Measurements from ENCODE around the gene RPL7L1.
A peak's percentile ranks its signal among the peaks of the same experiment; 100 is the strongest.
"Not testable (repeated sequence)": the region's sequence is repeated elsewhere in the genome, so short reads cannot be mapped to it uniquely, and the experiment has no call there.

Gene RPL7L1
- long read RNA-seq, donor 1, full-length matches to known transcripts: 23 of 29 reads
- long read RNA-seq, donor 1, partial matches to known transcripts: 6 of 29 reads
- long read RNA-seq, donor 1, other reads (novel, unspliced or antisense): 0 of 29 reads
- long read RNA-seq, donor 2, full-length matches to known transcripts: 7 of 7 reads
- long read RNA-seq, donor 2, partial matches to known transcripts: 0 of 7 reads
- long read RNA-seq, donor 2, other reads (novel, unspliced or antisense): 0 of 7 reads
- long read RNA-seq, donor 3, full-length matches to known transcripts: 12 of 12 reads
- long read RNA-seq, donor 3, partial matches to known transcripts: 0 of 12 reads
- long read RNA-seq, donor 3, other reads (novel, unspliced or antisense): 0 of 12 reads
- long read RNA-seq, donor 4, full-length matches to known transcripts: 18 of 24 reads
- long read RNA-seq, donor 4, partial matches to known transcripts: 6 of 24 reads
- long read RNA-seq, donor 4, other reads (novel, unspliced or antisense): 0 of 24 reads
- long read RNA-seq, donor 5, full-length matches to known transcripts: 20 of 26 reads
- long read RNA-seq, donor 5, partial matches to known transcripts: 6 of 26 reads
- long read RNA-seq, donor 5, other reads (novel, unspliced or antisense): 0 of 26 reads
- long read RNA-seq, donor 6, full-length matches to known transcripts: 12 of 12 reads
- long read RNA-seq, donor 6, partial matches to known transcripts: 0 of 12 reads
- long read RNA-seq, donor 6, other reads (novel, unspliced or antisense): 0 of 12 reads
- long read RNA-seq, donor 7, full-length matches to known transcripts: 19 of 87 reads
- long read RNA-seq, donor 7, partial matches to known transcripts: 68 of 87 reads
- long read RNA-seq, donor 7, other reads (novel, unspliced or antisense): 0 of 87 reads
- long read RNA-seq, donor 8, full-length matches to known transcripts: 15 of 15 reads
- long read RNA-seq, donor 8, partial matches to known transcripts: 0 of 15 reads
- long read RNA-seq, donor 8, other reads (novel, unspliced or antisense): 0 of 15 reads

DNA sequence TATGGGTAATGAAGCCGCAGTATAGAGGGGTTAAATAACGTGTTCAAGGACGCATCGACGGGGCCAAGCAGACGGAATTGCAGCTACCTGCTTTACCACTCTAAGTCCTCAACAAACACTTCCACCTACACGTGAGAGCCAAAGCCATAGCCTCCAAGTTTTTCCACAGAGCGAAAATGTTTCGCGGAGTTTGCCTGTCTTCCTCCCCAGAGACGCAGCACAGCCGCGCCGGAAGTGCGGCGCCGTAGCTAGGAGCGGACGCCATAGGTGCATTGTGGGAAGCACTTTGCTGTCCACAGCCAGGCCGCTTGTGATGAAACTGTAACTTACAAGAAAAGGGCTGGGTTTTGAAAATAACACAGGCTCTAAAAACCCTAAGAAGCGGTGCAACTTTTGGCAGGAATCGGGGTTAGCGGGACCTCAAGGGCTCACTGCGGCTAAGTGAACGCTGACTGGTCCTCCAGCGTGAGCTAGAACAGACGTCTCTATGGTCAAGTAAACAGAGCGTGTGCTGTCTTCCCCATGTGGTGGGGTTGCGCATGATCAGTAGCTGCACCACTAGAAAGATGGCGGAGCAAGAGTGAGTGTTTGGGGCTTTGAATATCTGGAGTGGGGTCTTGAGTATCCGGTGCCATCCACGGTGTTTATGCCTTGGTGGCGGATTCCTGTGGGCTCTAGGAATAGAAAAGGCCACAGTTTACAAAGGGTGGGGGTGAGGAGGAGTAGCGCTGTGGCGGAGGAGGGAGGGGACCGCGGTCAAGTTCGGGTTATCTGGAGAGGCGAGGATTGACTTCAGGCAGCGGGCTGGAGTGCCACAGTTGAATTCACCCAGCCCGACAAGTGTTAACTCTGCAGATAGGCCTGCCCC lies at the start of gene RPL7L1:
Gene RPL7L1 (plus strand): TSS at position 245 of the 868 bp plus-strand sequence. CDS start 295 bp downstream, at position 540.
- peak; percentile 98 for DNase-seq

DNA sequence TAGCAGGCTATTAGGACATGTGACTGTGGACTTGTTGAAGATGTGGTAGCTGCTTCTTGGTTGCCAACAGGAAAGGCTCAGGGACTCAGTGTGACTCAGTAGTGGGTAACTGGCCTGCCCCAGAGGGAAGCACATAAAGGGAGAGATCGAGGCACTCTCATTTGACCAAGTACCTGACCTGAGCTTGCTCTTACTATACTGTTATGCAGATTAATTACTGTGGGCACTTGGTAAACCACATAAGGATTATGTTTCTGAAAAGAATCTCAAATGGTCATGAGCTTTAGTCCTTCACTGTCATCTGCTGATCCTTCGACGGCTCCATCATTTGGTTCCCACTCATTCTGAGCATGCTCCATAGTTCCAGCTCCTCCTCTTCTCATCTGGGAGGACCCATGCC lies 48.2 kb upstream of the RPL7L1 start:
- DNase-seq: no peak

DNA sequence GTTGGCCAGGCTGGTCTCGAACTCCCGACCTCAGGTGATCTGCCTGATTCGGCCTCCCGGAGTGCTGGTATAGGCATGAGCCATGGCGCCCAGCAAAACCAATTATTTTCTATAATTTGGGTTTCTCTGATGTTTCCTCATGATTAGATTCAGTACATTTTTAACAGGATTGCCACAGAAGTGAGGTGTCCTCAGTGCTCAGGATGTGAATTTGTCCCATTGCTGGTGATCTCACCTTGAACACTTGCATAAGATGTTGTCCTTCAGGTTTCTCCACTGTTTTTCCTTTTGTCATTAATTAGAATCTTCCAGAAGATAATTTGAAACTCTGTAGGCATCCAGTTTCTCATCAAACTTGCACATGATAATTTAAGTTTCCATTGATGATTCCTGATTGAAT lies 45.4 kb upstream of the RPL7L1 start:
- no peak for DNase-seq

DNA sequence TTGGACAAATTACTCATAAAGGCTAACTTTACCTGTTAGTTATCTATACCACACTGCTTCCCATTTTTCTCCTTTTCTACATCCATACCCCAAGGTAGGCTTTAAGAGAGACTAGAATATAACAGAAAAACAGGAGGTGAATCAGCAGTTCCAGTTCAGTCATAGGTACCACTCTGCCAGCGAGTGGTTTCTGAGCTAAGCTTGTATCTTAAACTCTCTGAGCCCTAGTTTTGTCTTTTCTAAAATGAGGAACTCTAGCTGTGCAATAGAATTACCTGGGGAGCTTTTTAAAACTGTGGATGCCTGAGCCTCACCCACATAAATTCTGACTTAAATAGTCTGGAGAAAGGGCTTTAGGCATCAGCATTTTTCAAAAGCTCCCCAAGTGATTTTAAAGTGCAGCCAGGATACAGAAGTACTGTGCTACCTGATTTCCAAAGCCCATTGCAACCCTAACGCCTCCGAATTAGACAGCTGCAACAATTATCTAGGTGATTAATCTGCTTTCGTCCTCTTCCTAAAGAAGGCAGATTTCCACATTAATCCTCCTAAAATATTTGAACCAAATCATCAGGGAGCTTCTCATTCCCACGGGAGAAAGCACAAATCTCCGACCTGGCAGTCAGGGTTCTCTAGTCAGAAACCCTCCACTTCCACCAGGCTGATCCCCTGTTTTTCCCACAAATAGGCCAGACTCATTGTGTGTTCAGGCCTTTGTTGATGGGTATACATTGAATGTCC lies 37.4 kb upstream of the RPL7L1 start:
- no peak for DNase-seq

DNA sequence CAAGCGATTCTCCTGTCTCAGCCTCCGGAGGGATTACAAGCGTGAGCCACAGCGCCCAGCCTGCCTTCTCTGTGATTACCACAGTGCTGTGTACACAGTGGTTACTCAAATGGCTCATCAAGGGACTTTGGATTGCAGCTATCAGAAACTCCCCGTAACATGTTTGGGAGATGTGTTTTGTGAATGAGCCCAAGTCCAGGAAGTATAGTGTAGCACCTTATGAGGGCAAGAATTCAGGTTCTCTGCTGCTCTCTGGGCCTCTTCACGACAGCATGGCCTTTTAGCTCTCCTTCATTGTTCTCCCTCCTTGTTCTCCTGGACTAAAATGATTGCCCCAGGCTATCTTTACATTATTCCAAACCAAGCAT lies 34.1 kb upstream of the RPL7L1 start:
- no peak for DNase-seq

DNA sequence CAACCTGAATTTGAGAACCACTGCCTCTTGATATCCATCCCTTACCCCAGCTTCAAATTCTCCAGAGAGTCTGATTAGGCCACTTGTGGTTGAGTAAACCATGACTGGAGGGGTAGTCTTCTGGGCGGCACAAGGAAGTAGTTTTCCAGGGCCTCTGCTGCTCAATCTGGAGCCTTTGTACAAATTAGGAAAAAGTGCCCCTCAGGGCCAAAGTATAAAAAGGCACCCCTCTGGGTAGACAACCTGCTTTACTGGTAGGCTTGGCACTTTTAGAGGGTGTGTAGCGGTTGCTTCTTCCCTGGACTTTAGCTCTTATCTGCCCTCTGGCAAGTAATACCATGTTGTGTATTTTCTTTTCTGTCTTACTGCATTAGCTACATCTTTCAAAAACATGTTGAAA lies 32.9 kb upstream of the RPL7L1 start:
- no peak for DNase-seq

DNA sequence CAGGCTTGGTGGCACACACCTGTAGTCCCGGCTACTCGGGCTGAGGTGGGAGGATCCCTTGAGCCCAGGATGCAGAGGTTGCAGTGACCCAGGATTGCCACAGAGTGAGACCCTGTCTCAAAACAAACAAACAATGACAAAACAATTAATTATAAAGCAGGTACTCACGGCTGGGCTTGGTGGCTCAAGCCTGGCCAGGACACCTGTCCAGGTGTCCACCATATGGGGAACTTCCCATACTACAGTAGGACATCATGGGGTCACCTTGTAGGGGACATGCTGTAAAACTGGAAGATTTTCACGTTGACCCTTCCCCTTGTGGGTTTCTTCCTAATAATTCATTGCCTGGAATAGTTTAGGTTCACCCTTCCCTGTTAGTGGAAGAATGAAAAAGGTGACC lies 30.7 kb upstream of the RPL7L1 start:
- DNase-seq: no peak

DNA sequence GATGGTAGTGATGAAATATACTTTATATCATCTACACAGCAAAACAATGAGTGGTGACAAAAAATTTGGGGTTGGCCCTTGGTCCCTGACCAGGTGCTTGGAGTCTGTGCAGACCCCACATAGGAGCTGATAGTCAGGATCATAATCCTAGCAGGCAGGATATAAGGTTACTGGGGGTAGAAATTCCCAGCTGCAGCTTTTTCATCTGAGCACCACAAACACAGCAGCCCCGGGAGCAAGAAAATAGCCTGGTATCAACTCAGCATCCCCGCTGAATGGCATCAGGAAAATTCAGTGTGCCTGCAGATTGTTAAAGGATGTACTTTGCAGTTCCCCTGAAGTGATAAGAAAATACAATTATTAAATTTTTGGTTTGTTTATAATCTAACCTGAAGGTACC lies 27.8 kb upstream of the RPL7L1 start:
- no peak for DNase-seq

DNA sequence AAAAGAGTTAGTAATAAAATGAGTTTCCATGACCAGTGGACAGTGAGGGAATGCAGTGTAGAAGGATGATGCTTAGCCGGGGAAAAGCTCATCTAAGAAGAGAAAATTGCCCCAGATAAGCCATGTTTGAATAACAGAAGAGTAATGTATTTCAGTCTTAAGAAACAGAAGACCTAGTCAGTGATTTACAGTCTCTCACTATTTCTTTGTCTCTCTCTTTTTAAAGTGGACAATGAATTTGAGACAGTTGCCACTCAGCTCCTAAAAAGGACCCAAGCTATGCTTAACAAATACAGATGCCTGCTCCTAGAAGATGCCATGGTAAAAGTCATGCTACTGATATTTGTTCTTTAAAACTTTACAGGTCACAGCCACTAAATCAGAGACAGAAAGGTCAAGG lies 19.4 kb upstream of the RPL7L1 start:
- no peak for DNase-seq

DNA sequence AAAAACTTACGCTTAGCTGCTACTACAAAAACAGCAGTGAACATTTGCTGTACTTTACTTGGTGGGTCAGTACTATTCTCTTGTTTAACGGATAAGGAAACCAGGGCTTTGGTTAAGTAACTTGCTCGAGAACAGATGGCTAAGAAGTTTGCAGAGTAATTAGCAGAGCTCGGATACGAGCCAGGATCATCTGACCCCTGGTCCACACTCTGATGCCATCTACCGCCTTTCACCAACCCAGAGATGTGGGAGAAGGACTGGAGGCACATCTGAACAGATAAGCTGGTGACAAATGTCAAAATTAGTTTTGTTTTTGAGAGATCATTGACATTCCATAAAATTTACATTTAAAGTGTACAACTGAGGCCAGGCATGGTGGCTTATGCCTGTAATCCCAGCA lies 18.9 kb upstream of the RPL7L1 start:
- no peak for DNase-seq

DNA sequence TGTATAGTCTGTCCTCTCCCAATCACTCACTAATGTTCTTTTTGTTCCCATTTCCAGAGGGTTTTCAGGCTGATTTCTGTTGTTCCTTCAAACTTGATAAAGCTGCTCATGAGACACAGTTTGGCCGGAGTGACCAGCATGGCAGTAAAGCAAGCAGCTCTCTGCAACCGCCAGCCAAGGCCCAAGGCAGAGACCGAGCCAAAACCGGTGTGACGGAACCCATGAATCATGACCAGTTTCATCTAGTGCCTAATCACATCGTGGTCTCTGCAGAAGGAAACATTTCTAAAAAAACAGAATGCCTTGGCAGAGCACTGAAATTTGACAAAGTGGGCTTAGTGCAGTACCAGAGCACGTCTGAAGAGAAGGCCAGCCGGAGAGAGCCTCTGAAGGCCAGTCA lies 14.8 kb upstream of the RPL7L1 start:
- no peak for DNase-seq

DNA sequence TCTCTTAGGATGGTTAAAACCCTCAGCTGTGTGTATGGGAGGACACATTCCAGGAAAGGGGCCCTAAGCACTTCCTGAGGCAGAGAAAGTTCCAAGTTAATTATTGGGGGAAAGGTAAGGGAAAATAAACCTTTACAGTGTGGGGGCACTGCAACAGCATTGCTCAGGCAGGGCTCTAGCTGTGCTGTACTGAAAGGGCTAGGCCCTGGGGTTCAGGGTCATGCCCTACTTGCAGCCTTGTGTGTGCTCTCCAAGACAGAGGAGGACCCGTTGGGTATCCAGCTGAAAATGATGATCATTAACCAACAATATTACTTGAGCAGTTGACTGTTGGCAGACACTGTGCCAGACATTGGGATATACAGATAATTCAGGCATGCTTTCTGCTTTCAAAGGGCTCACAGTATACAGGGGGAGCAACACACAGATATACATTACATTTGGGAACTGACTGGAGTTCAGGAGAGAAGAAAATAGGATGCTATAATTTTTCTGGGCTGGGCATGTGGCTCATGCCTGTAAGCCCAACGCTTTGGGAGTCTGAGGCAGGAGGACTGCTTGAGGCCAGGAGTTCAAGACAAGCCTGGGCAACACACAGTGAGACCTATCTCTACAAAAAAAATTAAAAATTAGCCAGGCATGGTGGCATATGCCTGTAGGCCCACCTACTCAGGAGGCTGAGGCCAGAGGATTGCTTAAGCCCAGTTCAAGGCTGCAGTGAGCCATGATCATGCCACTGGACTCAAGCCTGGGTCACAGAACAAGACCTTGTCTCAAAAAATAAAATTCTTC lies 9.1 kb upstream of the RPL7L1 start:
- DNase-seq: no peak

DNA sequence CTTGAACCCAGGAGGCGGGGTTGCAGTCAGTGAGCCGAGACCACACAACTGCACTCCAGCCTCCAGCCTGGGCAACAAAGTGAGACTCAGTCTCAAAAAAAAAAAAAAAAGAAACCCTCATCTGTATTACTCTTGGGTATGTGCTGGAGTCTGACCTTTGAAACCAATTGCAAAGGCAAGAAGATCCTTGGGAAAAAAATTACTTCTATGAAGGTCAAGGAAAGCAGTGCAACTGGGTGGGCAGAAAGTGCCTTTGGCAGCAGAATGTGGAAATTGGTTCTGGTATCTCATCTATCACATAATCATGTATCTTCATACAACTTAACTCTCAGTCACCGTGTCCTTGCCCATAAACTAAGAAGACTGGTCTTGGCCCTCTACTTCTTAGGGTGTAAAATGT lies 7.7 kb upstream of the RPL7L1 start:
- DNase-seq: no peak

DNA sequence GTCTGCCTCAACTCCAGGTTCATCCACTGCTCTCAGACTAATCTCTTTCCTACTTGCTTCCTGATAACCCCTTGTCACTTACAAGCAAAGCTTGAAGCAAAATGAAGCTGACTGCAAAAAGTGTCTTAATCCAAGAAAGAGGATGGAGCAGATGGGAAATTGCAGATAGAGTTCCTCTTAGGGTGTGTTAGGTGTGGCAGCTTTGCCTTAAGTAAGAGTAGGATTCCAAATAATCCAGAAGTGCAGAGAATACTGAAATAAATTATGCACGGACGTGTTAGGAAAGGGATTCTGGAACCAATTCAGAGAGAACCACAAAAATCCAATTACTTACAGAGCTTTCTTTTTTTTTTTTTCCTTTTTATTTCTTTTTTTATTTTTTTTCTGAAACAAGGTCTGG lies 6.1 kb upstream of the RPL7L1 start:
- DNase-seq: no peak

DNA sequence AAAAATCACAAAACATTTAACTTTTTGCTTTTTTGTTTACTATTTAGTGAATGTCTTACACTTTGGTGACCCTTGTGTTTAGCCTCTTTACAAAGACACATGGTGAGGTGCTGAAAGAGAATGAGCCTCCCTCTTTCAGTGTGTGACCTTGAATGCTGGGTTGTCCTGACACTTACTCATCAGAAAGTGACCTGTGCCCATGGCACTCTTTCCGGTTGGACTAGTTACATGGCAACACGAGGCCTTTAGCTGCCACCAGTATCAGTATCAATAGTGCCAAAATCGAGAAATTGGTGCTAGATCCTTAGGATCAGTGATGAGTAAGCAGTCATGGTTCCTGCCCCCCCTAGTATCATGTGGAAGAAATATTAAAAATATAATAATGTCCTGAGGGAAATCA lies 1.7 kb upstream of the RPL7L1 start:
- no peak for DNase-seq

DNA sequence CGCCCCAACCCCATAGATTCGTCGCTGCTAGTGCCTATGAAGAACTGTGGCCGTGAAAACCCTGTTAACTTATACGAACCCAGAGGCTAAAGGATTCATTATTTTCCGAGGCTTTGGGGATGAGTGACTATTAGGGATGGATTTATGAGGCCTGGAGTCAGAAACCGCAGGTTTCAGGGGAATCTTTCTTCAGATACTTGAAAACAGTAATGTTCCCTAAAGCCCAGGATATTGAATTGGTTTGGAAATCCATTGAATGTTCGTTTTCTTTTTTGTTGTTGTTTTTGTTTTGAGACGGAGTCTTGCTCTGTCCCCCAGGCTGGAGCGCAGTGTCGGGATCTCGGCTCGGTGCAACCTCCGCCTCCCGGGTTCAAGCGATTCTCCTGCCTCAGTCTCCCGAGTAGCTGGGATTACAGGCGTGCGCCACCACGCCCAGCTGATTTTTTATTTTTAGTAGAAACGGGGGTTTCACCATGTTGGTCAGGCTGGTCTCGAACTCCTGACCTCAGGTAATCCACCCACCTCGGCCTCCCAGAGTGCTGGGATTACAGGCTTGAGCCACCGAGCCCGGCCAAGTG lies 913 bp downstream of the RPL7L1 start:
- not testable (repeated sequence) for DNase-seq

DNA sequence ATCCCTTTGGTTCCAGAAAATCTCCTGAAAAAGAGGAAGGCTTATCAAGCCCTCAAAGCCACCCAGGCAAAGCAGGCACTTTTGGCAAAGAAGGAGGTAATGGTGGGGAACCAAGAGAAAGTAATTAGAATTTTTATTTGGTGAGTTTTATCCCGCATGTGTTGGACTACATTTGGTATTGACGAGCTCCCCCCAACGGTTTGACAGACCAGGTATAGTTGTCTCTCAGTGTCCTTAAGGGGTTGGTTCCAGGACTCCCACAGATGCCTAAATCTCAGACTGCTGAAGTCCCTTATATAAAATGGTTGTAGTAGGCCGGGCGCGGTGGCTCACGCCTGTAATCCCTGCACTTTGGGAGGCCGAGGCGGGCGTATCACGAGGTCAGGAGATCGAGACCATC lies 1.5 kb downstream of the RPL7L1 start:
- not testable (repeated sequence) for DNase-seq

DNA sequence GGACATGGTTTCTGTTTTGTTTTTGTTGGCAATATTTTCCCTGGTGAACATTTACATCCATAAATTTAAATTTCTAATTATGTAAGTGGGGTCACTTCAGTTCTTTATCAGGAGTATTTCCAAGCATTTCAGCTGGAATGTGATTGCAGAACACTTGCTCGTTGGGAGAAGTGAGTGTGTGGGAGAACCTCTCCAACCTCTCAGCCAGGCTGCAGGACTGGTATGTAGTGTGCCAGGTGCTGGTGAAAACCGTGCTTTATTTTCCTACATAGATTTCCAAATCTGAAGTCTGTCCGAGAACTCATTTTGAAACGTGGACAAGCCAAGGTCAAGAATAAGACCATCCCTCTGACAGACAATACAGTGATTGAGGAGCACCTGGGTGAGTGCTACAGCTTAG lies 6.3 kb downstream of the RPL7L1 start:
- DNase-seq: no peak

DNA sequence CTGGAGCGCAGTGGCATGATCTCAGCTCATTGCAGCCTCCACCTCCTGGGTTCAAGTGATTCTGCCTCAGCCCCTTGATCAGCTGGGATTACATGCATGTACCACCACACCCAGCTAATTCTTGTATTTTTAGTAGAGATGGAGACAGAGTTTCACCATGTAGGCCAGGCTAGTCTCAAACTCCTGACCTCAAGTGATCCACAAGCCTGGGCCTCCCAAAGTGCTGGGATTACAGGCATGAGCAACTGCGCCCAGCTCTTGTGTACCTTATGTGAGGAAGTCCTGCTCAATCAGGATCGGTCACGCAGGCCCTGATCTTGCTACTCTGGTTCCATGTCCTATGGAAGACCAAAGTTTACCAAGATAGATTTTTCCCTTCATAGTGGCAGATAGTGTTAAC lies 8.8 kb downstream of the RPL7L1 start:
- not testable (repeated sequence) for DNase-seq

DNA sequence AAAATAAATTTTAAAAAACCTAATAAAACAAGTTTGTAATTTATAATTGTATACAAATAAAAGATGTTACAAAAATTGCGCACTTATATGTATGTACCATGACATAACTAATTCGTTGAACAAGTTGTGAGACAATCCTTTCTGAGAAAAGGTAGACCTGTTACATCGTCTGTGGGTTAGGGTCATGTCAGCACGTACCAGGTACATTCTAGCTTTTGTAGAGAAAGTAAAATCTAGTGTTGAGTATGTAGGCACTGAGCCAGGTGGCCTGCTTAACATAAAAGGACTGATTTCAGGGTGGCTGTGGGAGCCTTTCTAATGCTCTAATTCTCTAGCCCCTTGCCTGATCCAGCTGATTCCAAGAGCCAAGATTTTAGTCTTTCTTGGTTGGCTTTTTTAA lies 10.4 kb downstream of the RPL7L1 start:
- DNase-seq: no peak
